GM18951 (cell line): ENCODE data around the gene MTSS2.

Experiments
- POLR2A ChIP-seq: IDR thresholded peaks from 4 replicates; pipeline ENCODE4 v1.6.1; 2011; ENCODE audit warnings: mild to moderate bottlenecking; ENCODE audit not compliant: insufficient read length, insufficient read depth; ENCODE audit errors: extremely low read depth
- in situ Hi-C: fragments of 300-500 bp; cut with MboI; formaldehyde crosslinking; loops from one replicate; pipeline ENCODE4 v1.12.0; 2022; ENCODE audit warnings: low sequenced_read_pairs, mixed read lengths, inconsistent platforms; ENCODE audit not compliant: unreplicated experiment

Gene MTSS2

DNA sequence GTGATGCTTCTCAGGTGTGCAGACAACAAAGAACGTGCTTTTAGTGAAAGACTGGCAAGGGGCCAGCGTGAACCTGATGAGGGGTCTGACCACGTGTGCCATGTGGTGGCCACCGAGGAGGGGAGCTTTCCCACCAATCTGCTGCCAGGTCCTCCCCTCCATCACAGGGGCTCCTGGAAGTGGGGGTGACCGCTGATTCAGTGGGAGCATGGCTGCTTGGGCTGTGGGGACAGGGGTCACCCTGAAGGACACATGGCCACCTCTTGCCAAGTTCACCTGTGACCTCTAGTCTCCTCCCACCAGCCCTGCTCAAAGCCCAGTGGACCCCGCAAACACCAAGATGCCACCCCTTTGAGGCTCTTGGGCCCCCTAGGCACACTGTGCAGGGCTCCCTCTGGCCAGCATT lies 37.9 kb upstream of the MTSS2 start:
- no peak for TF ChIP-seq POLR2A
- in situ Hi-C loops, result no loop called here

- in situ Hi-C loops, result no loop called here
- TF ChIP-seq POLR2A, result no peak
Measured at GRCh38 chr16:70721202-70721963, 35.5 kb upstream of the MTSS2 start.

DNA sequence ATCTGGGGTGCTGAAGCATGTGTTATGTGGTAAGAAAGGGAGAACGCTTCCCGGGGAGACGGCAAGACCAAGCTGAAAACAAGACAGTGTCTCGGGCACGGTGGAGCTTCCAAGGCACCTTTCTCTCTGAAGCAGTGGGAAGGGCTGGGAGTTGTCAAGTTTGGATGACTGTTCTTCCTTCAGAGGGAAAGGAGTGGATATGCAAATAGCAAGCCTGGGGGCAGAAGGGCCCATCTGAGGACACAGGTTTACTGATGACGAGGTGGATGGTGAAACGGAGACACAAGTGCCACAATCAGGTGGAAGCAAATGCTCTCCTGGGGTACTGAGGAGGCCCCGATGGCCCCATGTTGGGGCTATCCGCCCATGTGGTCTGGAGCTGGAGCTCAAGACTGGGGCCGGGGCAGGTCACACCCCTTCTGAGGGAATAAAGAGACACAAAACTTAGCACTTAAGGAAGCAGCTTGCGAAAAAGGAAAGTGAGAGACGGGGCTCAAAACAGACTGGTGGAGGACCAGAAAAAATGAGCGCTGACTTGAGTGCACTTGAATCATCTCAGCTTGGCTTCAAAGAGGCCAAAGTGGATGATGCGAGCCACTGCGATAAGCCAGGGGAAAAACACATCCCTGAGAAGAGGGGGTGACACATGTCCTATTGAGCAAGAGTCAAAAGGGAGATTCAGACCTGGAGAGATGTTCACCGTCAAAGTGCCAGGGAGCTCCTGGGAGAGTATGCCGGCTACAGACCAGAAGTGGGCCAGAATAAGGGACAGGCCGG lies 34.8 kb upstream of the MTSS2 start:
- no peak for TF ChIP-seq POLR2A
- in situ Hi-C loops, result no loop called here

DNA sequence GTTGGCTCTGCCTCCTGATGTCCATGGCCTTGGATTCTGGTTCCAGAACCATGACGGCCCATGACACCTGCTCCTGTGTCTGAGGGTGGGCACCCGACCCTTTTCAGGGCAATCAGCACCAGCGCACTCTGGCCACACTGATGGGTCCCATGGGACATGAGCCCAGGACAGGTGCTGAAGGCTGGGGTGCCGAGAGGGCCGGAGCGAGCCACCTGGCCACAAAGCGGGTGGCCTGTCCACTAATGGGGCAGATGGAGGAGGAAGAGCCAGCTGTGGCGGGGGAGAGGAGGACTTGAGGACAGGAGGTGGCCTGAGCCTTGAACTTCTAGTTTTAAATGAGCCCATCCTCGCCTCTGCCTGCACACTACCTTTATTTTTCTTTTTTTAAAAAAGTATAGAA lies 31.2 kb upstream of the MTSS2 start:
- in situ Hi-C loops, result no loop called here

DNA sequence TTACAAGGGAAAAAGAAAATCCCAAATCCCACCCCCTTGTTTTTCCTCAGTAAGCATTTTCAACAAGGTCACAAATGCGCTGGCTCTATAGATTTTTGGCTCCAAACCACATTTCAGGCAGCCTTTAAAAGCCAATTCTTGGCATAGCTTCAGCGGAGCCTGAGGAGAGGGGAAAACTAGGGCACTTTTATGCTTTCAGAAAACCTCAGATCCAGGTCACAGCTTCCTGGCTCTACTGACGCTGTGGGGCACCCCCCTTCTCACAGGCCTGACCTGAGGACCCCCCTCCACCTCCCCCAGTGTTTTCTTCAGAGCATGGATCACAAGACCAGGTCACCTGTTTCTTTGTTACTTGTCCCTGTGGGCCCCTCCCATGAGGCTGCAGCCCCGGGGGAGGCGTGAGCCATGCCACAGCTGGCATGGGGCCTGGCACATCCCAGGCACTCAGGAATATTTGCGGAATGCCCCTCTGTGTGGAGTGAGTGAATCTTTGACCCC lies 30.1 kb upstream of the MTSS2 start:
- in situ Hi-C loops, result no loop called here
- TF ChIP-seq POLR2A, result no peak

More for the DNA sequence above, 31.2 kb upstream of the MTSS2 start:
- TF ChIP-seq POLR2A, result no peak

- TF ChIP-seq POLR2A, result no peak
- in situ Hi-C loops, result no loop called here
Measured at GRCh38 chr16:70715055-70715858, 29.4 kb upstream of the MTSS2 start.

DNA sequence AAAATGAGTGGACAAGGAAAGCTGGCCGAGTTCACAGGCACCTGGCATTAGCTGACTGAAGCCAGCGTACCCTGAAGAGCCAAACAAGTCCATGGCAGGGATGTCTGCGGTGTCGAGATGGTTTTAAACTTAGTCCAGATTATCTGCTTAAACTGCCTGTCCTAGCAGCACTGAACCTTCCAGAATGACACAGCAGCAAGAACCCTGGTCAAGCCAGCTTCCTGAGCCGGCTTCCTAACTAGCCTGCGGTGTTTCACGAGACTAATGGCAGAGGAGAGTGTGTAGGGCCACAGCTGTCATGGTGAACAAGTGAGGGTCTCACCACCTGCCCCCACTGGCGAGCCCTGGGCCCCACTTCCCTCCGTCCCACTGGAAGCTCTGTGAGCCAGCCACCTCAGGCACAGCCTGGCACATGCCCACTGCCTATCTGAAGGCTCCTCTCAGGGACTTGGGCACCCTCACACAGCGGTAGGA lies 28.8 kb upstream of the MTSS2 start:
- in situ Hi-C loops, result no loop called here
- no peak for TF ChIP-seq POLR2A

- TF ChIP-seq POLR2A, result no peak
- in situ Hi-C loops, result no loop called here
Measured at GRCh38 chr16:70713824-70714223, 28.0 kb upstream of the MTSS2 start.

GRCh38 chr16:70713342-70713741 lies 27.5 kb upstream of the MTSS2 start:
- TF ChIP-seq POLR2A, result no peak
- in situ Hi-C loops, result no loop called here

DNA sequence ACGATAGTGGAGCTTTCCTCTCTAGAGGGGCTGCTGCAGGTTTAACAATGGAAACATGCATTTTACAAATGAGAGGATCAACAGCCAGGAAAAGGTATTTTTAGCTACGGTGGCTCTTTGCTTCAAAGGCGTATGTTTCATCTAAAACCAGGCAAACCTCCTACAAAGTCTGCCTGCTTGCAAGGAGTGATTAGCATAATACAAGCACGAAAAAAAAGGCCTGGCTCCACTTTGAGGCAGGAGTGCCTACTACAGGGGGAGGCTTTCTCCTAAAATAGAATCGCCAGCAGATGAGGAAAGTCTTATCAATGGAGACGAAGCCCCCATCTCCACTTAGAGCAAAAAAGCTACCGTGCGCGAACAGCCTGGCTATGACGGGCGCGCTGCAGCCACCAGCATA lies 27.1 kb upstream of the MTSS2 start:
- in situ Hi-C loops, result no loop called here

DNA sequence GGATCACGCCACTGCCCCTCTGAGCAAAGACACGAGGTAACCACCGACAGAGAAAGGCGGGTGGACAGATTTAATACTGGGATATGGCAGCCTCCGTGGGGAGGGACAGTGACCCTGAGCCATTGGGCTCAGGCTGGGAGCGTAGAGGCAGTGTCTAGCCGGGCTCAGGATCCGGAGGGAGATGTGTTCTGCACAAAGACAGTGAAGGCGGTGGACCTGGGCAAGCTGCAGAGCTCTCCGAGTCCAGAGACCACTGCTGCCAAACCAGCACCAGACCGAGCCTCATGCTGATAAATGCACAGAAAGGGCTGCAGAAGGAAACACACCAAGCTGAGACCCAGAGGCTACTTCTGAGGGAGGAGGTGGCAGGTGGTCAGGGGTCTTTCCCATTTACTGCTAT lies 26.5 kb upstream of the MTSS2 start:
- TF ChIP-seq POLR2A, result no peak
- in situ Hi-C loops, result no loop called here

More for the DNA sequence above, 27.1 kb upstream of the MTSS2 start:
- no peak for TF ChIP-seq POLR2A

DNA sequence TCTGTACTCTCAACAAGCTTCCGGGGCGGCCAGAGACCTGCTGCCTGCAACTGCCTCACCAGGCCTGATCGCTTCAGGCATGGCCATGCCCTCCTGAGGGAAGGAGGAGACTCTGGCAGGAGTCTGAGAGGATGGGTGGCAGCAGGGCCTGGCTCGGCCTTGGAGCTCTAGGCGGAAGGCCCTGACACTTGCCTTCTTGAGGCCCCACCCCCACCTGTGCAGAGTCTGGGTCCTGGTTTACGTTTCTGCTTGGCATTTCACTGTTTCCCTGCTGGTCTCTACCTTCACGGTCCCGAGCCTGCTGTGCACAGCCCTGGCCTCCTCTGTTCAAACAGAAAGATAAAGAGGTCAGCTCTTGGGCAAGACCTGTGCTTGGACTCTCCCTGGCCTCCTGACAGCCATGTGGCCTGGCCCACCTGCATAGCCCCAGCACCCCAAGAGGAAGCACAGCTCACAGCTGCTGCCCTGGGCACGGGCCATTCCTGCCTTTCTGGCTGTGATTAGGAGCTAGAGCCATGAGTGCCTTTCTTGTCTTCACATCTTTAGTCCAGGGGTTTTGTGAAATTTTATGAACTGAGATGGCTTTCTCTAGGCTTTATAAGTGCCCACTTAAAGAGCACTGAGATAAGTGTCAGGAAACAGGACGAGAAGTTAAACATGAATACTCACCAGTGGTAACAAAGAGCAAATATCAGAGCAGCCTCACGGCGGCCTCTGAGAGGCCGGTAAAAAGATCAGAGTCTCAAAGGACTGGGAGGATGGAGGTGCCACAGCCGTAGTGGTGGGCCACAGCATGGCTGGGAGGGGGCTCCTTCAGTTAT lies 25.6 kb upstream of the MTSS2 start:
- in situ Hi-C loops, result no loop called here
- TF ChIP-seq POLR2A, result no peak
